Measurements from ENCODE around the gene DDI1. TPM values are rescaled to one million over a fixed set of nuclear protein-coding genes. Genes with fewer than 3 reads are reported as not detected.

The DDI1 gene
- total RNA-seq, 1 experiment from 2014 or later, result not detected

DNA sequence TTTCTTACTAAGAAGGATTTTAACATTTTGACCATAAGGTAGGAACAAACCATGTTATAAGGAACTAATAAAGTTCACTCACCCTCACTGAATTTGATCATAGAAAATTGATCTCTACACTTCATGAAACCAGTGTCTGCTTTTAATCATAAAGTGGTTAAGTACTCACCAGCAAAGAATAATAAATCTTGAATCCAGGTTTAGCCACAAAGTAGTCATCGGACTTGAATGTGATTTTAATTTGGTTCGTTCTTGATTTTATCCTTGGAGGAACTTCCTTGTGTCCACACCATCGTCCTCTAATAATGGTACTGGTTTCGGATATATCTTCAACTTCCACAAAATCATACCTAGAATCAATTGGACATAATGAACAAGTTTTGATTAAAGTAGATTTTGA lies 40.5 kb upstream of the DDI1 start:
- H3K4me3 ChIP-seq (replicated peaks in 1 of 2; ENCODE audit: low read depth in 1 of 2, low read length in 2 of 2), result no peak overlapping the region
- H3K4me2 ChIP-seq (ENCODE audit: low read length), result no peak overlapping the region
- H3K9me3 ChIP-seq (ENCODE audit: control insufficient read depth in 1 of 2, insufficient read depth in 1 of 2, low read depth in 1 of 2, low read length in 2 of 2), result no peaks in the 10 kb centered on the region
- no peaks in the 10 kb centered on the region; the same call in 1 of the 2 replicates for H3K9me2 ChIP-seq (ENCODE audit: insufficient read depth)
- ChIA-PET POLR2A (no interaction called here), CTCF (no interaction called here), RAD21 (ENCODE audit: low non-redundant PET in 1 of 2, low total read pairs in 2 of 2, uncharacterized antibody in 2 of 2, unreplicated experiment in 2 of 2) (no interaction called here)
- DNase-seq (ENCODE audit: low read depth, low spot score) (no peak), ATAC-seq (no peak)
- no peak overlapping the region for H3K9ac ChIP-seq (ENCODE audit: low read length)
- H3K27ac ChIP-seq (ENCODE audit: low read depth, low read length), result no peak overlapping the region
- no peaks in the 10 kb centered on the region for H3K4me1 ChIP-seq (ENCODE audit: control insufficient read depth in 1 of 2, insufficient read depth in 2 of 2, low read length in 2 of 2)
- no peaks in the 10 kb centered on the region for H3K36me3 ChIP-seq (ENCODE audit: control insufficient read depth in 1 of 2, insufficient read depth in 2 of 2, low read length in 2 of 2)
- TF ChIP-seq CEBPB (IDR thresholded peaks at IDR 0.05; ENCODE audit: low read depth) (no peak), CBX3 (IDR thresholded peaks at IDR 0.05; ENCODE audit: low read depth) (no peak), TCF7L2 (IDR thresholded peaks at IDR 0.05; ENCODE audit: borderline replicate concordance, extremely low read depth, insufficient read depth, insufficient read length) (no peak), RAD21 (IDR thresholded peaks at IDR 0.05; ENCODE audit: low read depth) (no peak), FOSL1 (IDR thresholded peaks at IDR 0.05; ENCODE audit: low read depth) (no peak)
- TF ChIP-seq, protein P1, sequence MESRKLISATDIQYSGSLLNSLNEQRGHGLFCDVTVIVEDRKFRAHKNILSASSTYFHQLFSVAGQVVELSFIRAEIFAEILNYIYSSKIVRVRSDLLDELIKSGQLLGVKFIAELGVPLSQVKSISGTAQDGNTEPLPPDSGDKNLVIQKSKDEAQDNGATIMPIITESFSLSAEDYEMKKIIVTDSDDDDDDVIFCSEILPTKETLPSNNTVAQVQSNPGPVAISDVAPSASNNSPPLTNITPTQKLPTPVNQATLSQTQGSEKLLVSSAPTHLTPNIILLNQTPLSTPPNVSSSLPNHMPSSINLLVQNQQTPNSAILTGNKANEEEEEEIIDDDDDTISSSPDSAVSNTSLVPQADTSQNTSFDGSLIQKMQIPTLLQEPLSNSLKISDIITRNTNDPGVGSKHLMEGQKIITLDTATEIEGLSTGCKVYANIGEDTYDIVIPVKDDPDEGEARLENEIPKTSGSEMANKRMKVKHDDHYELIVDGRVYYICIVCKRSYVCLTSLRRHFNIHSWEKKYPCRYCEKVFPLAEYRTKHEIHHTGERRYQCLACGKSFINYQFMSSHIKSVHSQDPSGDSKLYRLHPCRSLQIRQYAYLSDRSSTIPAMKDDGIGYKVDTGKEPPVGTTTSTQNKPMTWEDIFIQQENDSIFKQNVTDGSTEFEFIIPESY (IDR thresholded peaks at IDR 0.05; ENCODE audit: extremely low read depth, insufficient replicate concordance, low read length), result no peak
- TF ChIP-seq, protein P2, sequence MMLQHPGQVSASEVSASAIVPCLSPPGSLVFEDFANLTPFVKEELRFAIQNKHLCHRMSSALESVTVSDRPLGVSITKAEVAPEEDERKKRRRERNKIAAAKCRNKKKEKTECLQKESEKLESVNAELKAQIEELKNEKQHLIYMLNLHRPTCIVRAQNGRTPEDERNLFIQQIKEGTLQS (IDR thresholded peaks at IDR 0.05), result no peak
- H3K79me2 ChIP-seq (ENCODE audit: insufficient read depth, low read length), result no peaks in the 10 kb centered on the region
- H3K27me3 ChIP-seq (ENCODE audit: insufficient read depth, low read length), result no peaks in the 10 kb centered on the region
- no peaks in the 10 kb centered on the region for H4K20me1 ChIP-seq (ENCODE audit: insufficient read depth)
- intact Hi-C loops (cut with micrococcal nuclease), result no loop called here
- H2AFZ ChIP-seq (ENCODE audit: low read depth, low read length, poor library complexity, severe bottlenecking), result no peak overlapping the region
- no TSS peak for BruUV-seq (replicated peaks)

DNA sequence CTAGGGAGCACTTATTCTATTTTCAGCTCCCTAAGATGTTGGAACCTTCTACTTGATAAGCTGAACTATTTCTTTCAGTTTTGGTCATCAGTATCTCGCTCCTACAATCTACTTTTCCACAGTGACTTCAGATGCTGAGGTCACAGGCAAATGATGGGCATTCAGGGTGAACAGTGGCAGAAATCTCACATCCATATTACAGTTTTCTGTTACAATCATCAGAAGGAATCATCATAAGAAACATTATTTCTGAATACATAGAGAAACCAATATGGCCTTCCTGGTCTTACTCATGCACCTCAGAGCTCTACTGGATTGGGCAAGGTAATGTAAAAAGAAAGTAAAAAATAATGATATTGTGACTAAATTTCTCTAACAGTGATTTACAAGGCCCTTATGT lies 39.4 kb upstream of the DDI1 start:
- DNase-seq (ENCODE audit: low read depth, low spot score), result no peak
- Histone ChIP-seq H3K27ac (ENCODE audit: low read depth, low read length) (no peak overlapping the region), H3K27me3 (ENCODE audit: insufficient read depth, low read length) (no peaks in the 10 kb centered on the region), H3K4me3 (replicated peaks in 1 of 2; ENCODE audit: low read depth in 1 of 2, low read length in 2 of 2) (no peak overlapping the region), H3K9me2 (ENCODE audit: insufficient read depth) (no peaks in the 10 kb centered on the region; the same call in 1 of the 2 replicates), H4K20me1 (ENCODE audit: insufficient read depth) (no peaks in the 10 kb centered on the region), H3K9me3 (ENCODE audit: control insufficient read depth in 1 of 2, insufficient read depth in 1 of 2, low read depth in 1 of 2, low read length in 2 of 2) (no peaks in the 10 kb centered on the region), H3K79me2 (ENCODE audit: insufficient read depth, low read length) (no peaks in the 10 kb centered on the region), H3K9ac (ENCODE audit: low read length) (no peak overlapping the region), H3K4me2 (ENCODE audit: low read length) (no peak overlapping the region), H3K4me1 (ENCODE audit: control insufficient read depth in 1 of 2, insufficient read depth in 2 of 2, low read length in 2 of 2) (no peaks in the 10 kb centered on the region), H3K36me3 (ENCODE audit: control insufficient read depth in 1 of 2, insufficient read depth in 2 of 2, low read length in 2 of 2) (no peaks in the 10 kb centered on the region), H2AFZ (ENCODE audit: low read depth, low read length, poor library complexity, severe bottlenecking) (no peak overlapping the region)
- ChIA-PET RAD21 (ENCODE audit: low non-redundant PET in 1 of 2, low total read pairs in 2 of 2, uncharacterized antibody in 2 of 2, unreplicated experiment in 2 of 2) (no interaction called here), CTCF (no interaction called here), POLR2A (no interaction called here)
- no peak for ATAC-seq
- BruUV-seq (replicated peaks), result no TSS peak
- no peak for TF ChIP-seq ZNF274 (IDR thresholded peaks at IDR 0.05; ENCODE audit: low read depth, low read length)
- intact Hi-C loops (cut with micrococcal nuclease), result no loop called here

Measured in HCT116 (cell line).